HepG2 (cell line): ENCODE results near the gene RBBP8NL. TPM values are rescaled to one million over a fixed set of nuclear protein-coding genes. Genes with fewer than 3 reads are reported as not detected.

Experiments used
- ARID5B ChIP-seq: IDR thresholded peaks from 2 replicates; pipeline ENCODE4 v1.4.0; 2020; ENCODE audit warnings: mild to moderate bottlenecking, missing genetic modification reagents
- ATF7-NPFF ChIP-seq: sonication (generic); formaldehyde crosslinking; IDR thresholded peaks from 2 replicates; pipeline ENCODE4 v1.8.1; 2023; ENCODE audit warnings: mild to moderate bottlenecking, low read depth, missing genetic modification reagents, moderate library complexity
- DDIT3 ChIP-seq: sonication (generic); formaldehyde crosslinking; IDR thresholded peaks from 2 replicates; pipeline ENCODE4 v1.4.0; 2020; ENCODE audit warnings: mild to moderate bottlenecking, missing genetic modification reagents
- JUN ChIP-seq: sonication (generic); formaldehyde crosslinking; IDR thresholded peaks from 2 replicates; pipeline ENCODE4 v1.4.0; 2020; ENCODE audit warnings: mild to moderate bottlenecking, missing genetic modification reagents
- KDM2A ChIP-seq: sonication (generic); formaldehyde crosslinking; IDR thresholded peaks from 2 replicates; pipeline ENCODE4 v1.4.0; 2020; ENCODE audit warnings: low read depth, missing genetic modification reagents, borderline replicate concordance
- NR2F2 ChIP-seq: IDR thresholded peaks from 2 replicates; pipeline ENCODE4 v1.6.1; 2012; ENCODE audit warnings: low read depth, inconsistent platforms, borderline replicate concordance
- TFE3 ChIP-seq: IDR thresholded peaks from 2 replicates; pipeline ENCODE4 v1.6.1; 2016
- ZBTB44 ChIP-seq: sonication (generic); formaldehyde crosslinking; IDR thresholded peaks from 2 replicates; pipeline ENCODE4 v1.4.0; 2020; ENCODE audit warnings: missing genetic modification reagents
- ZNF18 ChIP-seq: sonication (generic); formaldehyde crosslinking; IDR thresholded peaks from 2 replicates; pipeline ENCODE4 v1.8.0; 2022; ENCODE audit warnings: mild to moderate bottlenecking, missing genetic modification reagents; ENCODE audit not compliant: insufficient replicate concordance
- ZNF20 ChIP-seq: sonication (generic); formaldehyde crosslinking; IDR thresholded peaks from 2 replicates; pipeline ENCODE4 v1.4.0; 2020; ENCODE audit warnings: mild to moderate bottlenecking, moderate library complexity, missing genetic modification reagents
- ZNF33A ChIP-seq: sonication (generic); formaldehyde crosslinking; IDR thresholded peaks from 2 replicates; pipeline ENCODE4 v1.5.1; 2020; ENCODE audit warnings: missing genetic modification reagents, mild to moderate bottlenecking, moderate library complexity, borderline replicate concordance
- ZNF564 ChIP-seq: sonication (generic); formaldehyde crosslinking; IDR thresholded peaks from 2 replicates; pipeline ENCODE4 v1.8.1; 2023; ENCODE audit warnings: mild to moderate bottlenecking, missing genetic modification reagents
- ZNF687 ChIP-seq: sonication (generic); formaldehyde crosslinking; IDR thresholded peaks from 2 replicates; pipeline ENCODE4 v1.5.1; 2020; ENCODE audit warnings: mild to moderate bottlenecking, missing genetic modification reagents, moderate library complexity
- ZNF891 ChIP-seq: sonication (generic); formaldehyde crosslinking; IDR thresholded peaks from 2 replicates; pipeline ENCODE4 v1.5.0; 2020; ENCODE audit warnings: mild to moderate bottlenecking, missing genetic modification reagents
- polyA plus RNA-seq, 8 experiments: library from polyadenylated mRNA; depleted of rRNA in 3 of 8; stranded (reverse) in 7 of 8; unstranded in 1 of 8; fragments of >200 nt; fragmentation: Illumina TruSeq in 4 of 8; extraction: Trizol in 4 of 8; gene quantifications; 2 replicates each; pipeline versions ENCODE4 v1.2.1 to v1.2.3, GENCODE V29; 2011 to 2016; ENCODE audit warnings: low read depth in 4 of 8, missing spikeins in 1 of 8, mixed read lengths in 1 of 8; ENCODE audit not compliant: insufficient read depth in 1 of 8
- total RNA-seq, 5 experiments: library from RNA; depleted of rRNA; stranded (reverse); fragments of >200 nt; fragmentation: Illumina TruSeq; extraction: Trizol; gene quantifications; 2 replicates each; pipeline ENCODE4 v1.2.3, GENCODE V29; 2016; ENCODE audit warnings: low read depth in 1 of 5

The RBBP8NL gene
- total and polyA plus RNA-seq, 2 of the 13 experiments (the other 11 are each of a cell fraction or from before 2014, with no cell fraction given) = 0.69 to 0.86 TPM

GRCh38 chr20:62382306-62383198, 44.8 kb downstream of the RBBP8NL start (continued):
- TF ChIP-seq ZNF687 (CRISPR knock-in tag) (peak; percentile 87), ZNF18 (CRISPR knock-in tag) (no peak), ZNF891 (CRISPR knock-in tag) (peak; percentile 60; the same call in 1 of the 2 replicates), ARID5B (CRISPR knock-in tag) (peak; percentile 44; the same call in 1 of the 2 replicates), ZNF20 (no peak), JUN (CRISPR knock-in tag) (no peak), ATF7-NPFF (CRISPR knock-in tag) (peak; percentile 42; the same call in 1 of the 2 replicates), ZBTB44 (CRISPR knock-in tag) (no peak), ZNF33A (CRISPR knock-in tag) (no peak), KDM2A (CRISPR knock-in tag) (peak; percentile 98), TFE3 (CRISPR knock-in tag) (peak; percentile 66; the same call in 1 of the 2 replicates), NR2F2 (peak; percentile 31; the same call in 1 of the 2 replicates), ZNF564 (CRISPR knock-in tag) (no peak), DDIT3 (CRISPR knock-in tag) (no peak)
